WTC11 (cell line): ENCODE data around the gene GAGE12J. TPM values are rescaled to one million over a fixed set of nuclear protein-coding genes. Genes with fewer than 3 reads are reported as not detected.
"Not testable (repeated sequence)": the region's sequence is repeated elsewhere in the genome, so short reads cannot be mapped to it uniquely, and the experiment has no call there.

Experiments
- ATAC-seq: fragments of 200-7000 bp; cut with Tn5 transposase; 2 replicates; pipeline ENCODE4 v1.10.0; 2021; ENCODE audit warnings: mild to moderate bottlenecking, moderate library complexity
- CTCF ChIA-PET: fragments of 300-600 bp; sonication (Branson Sonifier 250); formaldehyde crosslinking; loops from one replicate; lab custom pipeline; 2021; ENCODE audit warnings: antibody characterized with exemption; lab: Charles Lee
- POLR2A ChIA-PET: fragments of 350-600 bp; sonication (Branson Sonifier 250); formaldehyde crosslinking; loops from one replicate; lab custom pipeline; 2021; ENCODE audit warnings: antibody characterized with exemption; lab: Charles Lee
- DNase-seq: peaks from one replicate; pipeline ENCODE4 v3.0.0; 2021; ENCODE audit warnings: low spot score
- H3K27ac Mint-ChIP-seq: 2 replicates; pipeline ENCODE4 v1.8.0; 2021; ENCODE audit warnings: mixed read lengths
- H3K27me3 Mint-ChIP-seq: 2 replicates; pipeline ENCODE4 v1.8.0; 2021; ENCODE audit warnings: low read depth, mild to moderate bottlenecking, moderate library complexity, mixed read lengths
- H3K36me3 Mint-ChIP-seq: 2 replicates; pipeline ENCODE4 v1.8.0; 2021; ENCODE audit warnings: mixed read lengths
- H3K4me1 Mint-ChIP-seq: 2 replicates; pipeline ENCODE4 v1.8.0; 2022; ENCODE audit warnings: mixed read lengths
- H3K4me3 Mint-ChIP-seq: 2 replicates; pipeline ENCODE4 v1.8.0; 2021; ENCODE audit warnings: mild to moderate bottlenecking, moderate library complexity, mixed read lengths
- H3K9me3 Mint-ChIP-seq: 2 replicates; pipeline ENCODE4 v1.8.0; 2021; ENCODE audit warnings: mixed read lengths
- ATF1 ChIP-seq: sonication (generic); formaldehyde crosslinking; IDR thresholded peaks from 2 replicates; pipeline ENCODE4 v1.8.1; 2023; ENCODE audit warnings: mild to moderate bottlenecking, moderate library complexity, missing genetic modification reagents
- ELF4 ChIP-seq: sonication (generic); formaldehyde crosslinking; IDR thresholded peaks from 2 replicates; pipeline ENCODE4 v1.8.1; 2022; ENCODE audit warnings: low read depth, mild to moderate bottlenecking, moderate library complexity, missing genetic modification reagents
- ETV6 ChIP-seq: sonication (generic); formaldehyde crosslinking; IDR thresholded peaks from 2 replicates; pipeline ENCODE4 v1.8.1; 2022; ENCODE audit warnings: mild to moderate bottlenecking, missing genetic modification reagents
- FOXJ3 ChIP-seq: sonication (generic); formaldehyde crosslinking; IDR thresholded peaks from 2 replicates; pipeline ENCODE4 v1.9.0; 2021; ENCODE audit warnings: missing genetic modification reagents, mild to moderate bottlenecking, borderline replicate concordance
- FOXK1 ChIP-seq: sonication (generic); formaldehyde crosslinking; IDR thresholded peaks from 2 replicates; pipeline ENCODE4 v1.8.0; 2022; ENCODE audit warnings: mild to moderate bottlenecking, moderate library complexity, missing genetic modification reagents
- GTF2I ChIP-seq: fragments of 250-450 bp; sonication (Bioruptor Pico); conservative IDR thresholded peaks from 2 replicates; pipeline ENCODE4 v1.4.0; 2021; ENCODE audit warnings: mild to moderate bottlenecking
- JUN ChIP-seq: sonication (generic); formaldehyde crosslinking; IDR thresholded peaks from 2 replicates; pipeline ENCODE4 v1.8.0; 2023; ENCODE audit warnings: mild to moderate bottlenecking, missing genetic modification reagents
- NFYB ChIP-seq: sonication (generic); formaldehyde crosslinking; conservative IDR thresholded peaks from 2 replicates; pipeline ENCODE4 v1.8.0; 2022; ENCODE audit warnings: low read depth, missing genetic modification reagents
- OVOL2 ChIP-seq: fragments of 250-450 bp; sonication (Bioruptor Pico); IDR thresholded peaks from 2 replicates; pipeline ENCODE4 v1.9.0; 2021; ENCODE audit warnings: mild to moderate bottlenecking, borderline replicate concordance
- PRDM15 ChIP-seq: sonication (generic); formaldehyde crosslinking; IDR thresholded peaks from 2 replicates; pipeline ENCODE4 v1.8.0; 2022; ENCODE audit warnings: missing genetic modification reagents
- STAT6 ChIP-seq: sonication (generic); formaldehyde crosslinking; conservative IDR thresholded peaks from 2 replicates; pipeline ENCODE4 v1.8.1; 2023; ENCODE audit warnings: mild to moderate bottlenecking, low read depth, missing genetic modification reagents, moderate library complexity
- TCF7 ChIP-seq: sonication (generic); formaldehyde crosslinking; IDR thresholded peaks from 2 replicates; pipeline ENCODE4 v1.8.0; 2022; ENCODE audit warnings: mild to moderate bottlenecking, low read depth, missing genetic modification reagents, moderate library complexity
- ZBTB43 ChIP-seq: sonication (generic); formaldehyde crosslinking; IDR thresholded peaks from 2 replicates; pipeline ENCODE4 v1.8.1; 2023; ENCODE audit warnings: mild to moderate bottlenecking, missing genetic modification reagents
- ZNF281 ChIP-seq: sonication (generic); formaldehyde crosslinking; IDR thresholded peaks from 2 replicates; pipeline ENCODE4 v1.8.0; 2023; ENCODE audit warnings: mild to moderate bottlenecking, missing genetic modification reagents
- ZNF416 ChIP-seq: fragments of 250-450 bp; sonication (Bioruptor Pico); IDR thresholded peaks from 2 replicates; pipeline ENCODE4 v1.9.0; 2021; ENCODE audit warnings: mild to moderate bottlenecking, inconsistent platforms
- ZNF532 ChIP-seq: fragments of 250-450 bp; sonication (Bioruptor Pico); IDR thresholded peaks from 2 replicates; pipeline ENCODE4 v1.9.0; 2021; ENCODE audit warnings: mild to moderate bottlenecking, borderline replicate concordance
- total RNA-seq: library from RNA; stranded (reverse); gene quantifications from 3 replicates; pipeline ENCODE4 v1.2.3, GENCODE V29; 2021

Gene GAGE12J
- total RNA-seq, 1 experiment from 2014 or later: not detected

- H3K27ac Mint-ChIP-seq, DNase-seq, H3K4me1 Mint-ChIP-seq, H3K36me3 Mint-ChIP-seq, H3K9me3 Mint-ChIP-seq, H3K4me3 Mint-ChIP-seq, CTCF ChIA-PET, H3K27me3 Mint-ChIP-seq, ATAC-seq: not testable (repeated sequence)
- POLR2A ChIA-PET: interaction anchor here (0.9 kb wide), 1 partner anchor 10 kb away, joined by 3 read pairs; no protein-coding TSS in a partner anchor
These were observed 22.5 kb upstream of the GAGE12J start for GRCh38 chrX:49299293-49299692.

GRCh38 chrX:49300703-49301102 lies 21.1 kb upstream of the GAGE12J start:
- peaks cover 7% of the 10 kb centered on the region; the same call in 1 of the 2 replicates for H3K4me1 Mint-ChIP-seq
- no peak for ATAC-seq
- POLR2A ChIA-PET: no interaction called here
- no peaks in the 10 kb centered on the region for H3K9me3 Mint-ChIP-seq
- no peak for DNase-seq
- H3K4me3 Mint-ChIP-seq: no peak overlapping the region
- no peak overlapping the region for H3K27ac Mint-ChIP-seq
- no peaks in the 10 kb centered on the region; the same call in 1 of the 2 replicates for H3K27me3 Mint-ChIP-seq
- CTCF ChIA-PET: no interaction called here
- H3K36me3 Mint-ChIP-seq: no peaks in the 10 kb centered on the region
- TF ChIP-seq FOXK1 (no peak), ZNF281 (CRISPR knock-in tag) (no peak), PRDM15 (CRISPR knock-in tag) (no peak), ELF4 (CRISPR knock-in tag) (no peak), ZBTB43 (CRISPR knock-in tag) (no peak), OVOL2 (no peak), ZNF532 (CRISPR knock-in tag) (no peak), TCF7 (CRISPR knock-in tag) (no peak), ATF1 (CRISPR knock-in tag) (no peak), NFYB (CRISPR knock-in tag) (no peak), JUN (CRISPR knock-in tag) (no peak), FOXJ3 (CRISPR knock-in tag) (no peak), STAT6 (CRISPR knock-in tag) (no peak), GTF2I (CRISPR knock-in tag) (no peak), ETV6 (CRISPR knock-in tag) (no peak), ZNF416 (CRISPR knock-in tag) (no peak)
